ENCODE results near the gene EHF. TPM values are rescaled to one million over a fixed set of nuclear protein-coding genes. Genes with fewer than 3 reads are reported as not detected.

The EHF gene
- total and polyA plus RNA-seq, 9 of the 15 experiments (the other 6 are each of a cell fraction or from before 2014, with no cell fraction given) = 0.04 to 0.54 (median 0.37) TPM

GRCh38 chr11:34625576-34625975 lies 4.7 kb downstream of the EHF start (continued):
- TF ChIP-seq NFE2L1 (tag; IDR thresholded peaks at IDR 0.05; ENCODE audit: borderline replicate concordance, low read depth) = no peak
- TF ChIP-seq POLR2AphosphoS5 (IDR thresholded peaks at IDR 0.05; ENCODE audit: control insufficient read depth, insufficient read depth, low read depth, low read length) = no peak
- TF ChIP-seq TAL1 (IDR thresholded peaks at IDR 0.05) = no peak
- peak; percentile 27; the same call in 1 of the 2 replicates for TF ChIP-seq HDAC2 (IDR thresholded peaks at IDR 0.05)
- TF ChIP-seq CEBPB (tag; IDR thresholded peaks at IDR 0.05) = peak; percentile 59
- no peak for TF ChIP-seq SIX5 (IDR thresholded peaks at IDR 0.05; ENCODE audit: borderline replicate concordance in 1 of 2, insufficient read depth in 1 of 2, low read depth in 1 of 2, low read length in 2 of 2)
- no peak for TF ChIP-seq CREB1 (IDR thresholded peaks at IDR 0.05)
- TF ChIP-seq CREB1 (CRISPR knock-in tag; IDR thresholded peaks at IDR 0.05) = no peak
- TF ChIP-seq IRF1 (CRISPR knock-in tag; IDR thresholded peaks at IDR 0.05; ENCODE audit: borderline replicate concordance) = no peak
- TF ChIP-seq SIRT6 (IDR thresholded peaks at IDR 0.05; ENCODE audit: low read depth, low read length) = no peak
- TF ChIP-seq DPF2 (IDR thresholded peaks at IDR 0.05) = no peak
- peak; percentile 88 for TF ChIP-seq KLF1 (tag; IDR thresholded peaks at IDR 0.05)
- TF ChIP-seq ZNF764 (CRISPR knock-in tag; IDR thresholded peaks at IDR 0.05; ENCODE audit: low read depth) = no peak
- TF ChIP-seq ZBED1 (IDR thresholded peaks at IDR 0.05) = no peak
- peak; percentile 30; the same call in 1 of the 2 replicates for TF ChIP-seq RNF2 (IDR thresholded peaks at IDR 0.05)
- no peak for TF ChIP-seq PCBP1 (IDR thresholded peaks at IDR 0.05; ENCODE audit: low read depth, low read length, poor library complexity, severe bottlenecking)
- TF ChIP-seq SMAD4 (CRISPR knock-in tag; conservative IDR thresholded peaks at IDR 0.05) = 0 out of 2 replicates have a peak, but pooled peaks have one; percentile 12
- no peak for TF ChIP-seq MYC (IDR thresholded peaks at IDR 0.05; ENCODE audit: low read depth, low read length)
- no peak for TF ChIP-seq MYC (CRISPR knock-in tag; IDR thresholded peaks at IDR 0.05; ENCODE audit: borderline replicate concordance, low read depth)
- TF ChIP-seq MEIS2 (IDR thresholded peaks at IDR 0.05; ENCODE audit: partially characterized antibody) = no peak
- TF ChIP-seq, protein P1, sequence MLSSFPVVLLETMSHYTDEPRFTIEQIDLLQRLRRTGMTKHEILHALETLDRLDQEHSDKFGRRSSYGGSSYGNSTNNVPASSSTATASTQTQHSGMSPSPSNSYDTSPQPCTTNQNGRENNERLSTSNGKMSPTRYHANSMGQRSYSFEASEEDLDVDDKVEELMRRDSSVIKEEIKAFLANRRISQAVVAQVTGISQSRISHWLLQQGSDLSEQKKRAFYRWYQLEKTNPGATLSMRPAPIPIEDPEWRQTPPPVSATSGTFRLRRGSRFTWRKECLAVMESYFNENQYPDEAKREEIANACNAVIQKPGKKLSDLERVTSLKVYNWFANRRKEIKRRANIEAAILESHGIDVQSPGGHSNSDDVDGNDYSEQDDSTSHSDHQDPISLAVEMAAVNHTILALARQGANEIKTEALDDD (IDR thresholded peaks at IDR 0.05) = no peak
- TF ChIP-seq KDM5B (IDR thresholded peaks at IDR 0.05; ENCODE audit: insufficient replicate concordance, low read depth, low read length) = no peak
- TF ChIP-seq PHTF2 (CRISPR knock-in tag; IDR thresholded peaks at IDR 0.05) = no peak
- TF ChIP-seq ZNF431 (CRISPR knock-in tag; IDR thresholded peaks at IDR 0.05) = no peak
- TF ChIP-seq, protein P2, sequence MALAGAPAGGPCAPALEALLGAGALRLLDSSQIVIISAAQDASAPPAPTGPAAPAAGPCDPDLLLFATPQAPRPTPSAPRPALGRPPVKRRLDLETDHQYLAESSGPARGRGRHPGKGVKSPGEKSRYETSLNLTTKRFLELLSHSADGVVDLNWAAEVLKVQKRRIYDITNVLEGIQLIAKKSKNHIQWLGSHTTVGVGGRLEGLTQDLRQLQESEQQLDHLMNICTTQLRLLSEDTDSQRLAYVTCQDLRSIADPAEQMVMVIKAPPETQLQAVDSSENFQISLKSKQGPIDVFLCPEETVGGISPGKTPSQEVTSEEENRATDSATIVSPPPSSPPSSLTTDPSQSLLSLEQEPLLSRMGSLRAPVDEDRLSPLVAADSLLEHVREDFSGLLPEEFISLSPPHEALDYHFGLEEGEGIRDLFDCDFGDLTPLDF (CRISPR knock-in tag; IDR thresholded peaks at IDR 0.05) = no peak
- no peak for TF ChIP-seq ZNF217 (CRISPR knock-in tag; IDR thresholded peaks at IDR 0.05)
- no peak for TF ChIP-seq ZNF316 (IDR thresholded peaks at IDR 0.05)
- TF ChIP-seq, protein P3, sequence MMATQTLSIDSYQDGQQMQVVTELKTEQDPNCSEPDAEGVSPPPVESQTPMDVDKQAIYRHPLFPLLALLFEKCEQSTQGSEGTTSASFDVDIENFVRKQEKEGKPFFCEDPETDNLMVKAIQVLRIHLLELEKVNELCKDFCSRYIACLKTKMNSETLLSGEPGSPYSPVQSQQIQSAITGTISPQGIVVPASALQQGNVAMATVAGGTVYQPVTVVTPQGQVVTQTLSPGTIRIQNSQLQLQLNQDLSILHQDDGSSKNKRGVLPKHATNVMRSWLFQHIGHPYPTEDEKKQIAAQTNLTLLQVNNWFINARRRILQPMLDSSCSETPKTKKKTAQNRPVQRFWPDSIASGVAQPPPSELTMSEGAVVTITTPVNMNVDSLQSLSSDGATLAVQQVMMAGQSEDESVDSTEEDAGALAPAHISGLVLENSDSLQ (IDR thresholded peaks at IDR 0.05) = no peak
- peak; percentile 48; the same call in 1 of the 2 replicates for TF ChIP-seq ZNF384 (IDR thresholded peaks at IDR 0.05; ENCODE audit: low read depth, low read length)

Measured in K562 (cell line).